ENCODE data around the gene PKHD1. TPM values are rescaled to one million over a fixed set of nuclear protein-coding genes. Genes with fewer than 3 reads are reported as not detected.

Gene PKHD1
- total and polyA plus RNA-seq, 2 of the 8 experiments (the other 6 are each of a cell fraction or from before 2014, with no cell fraction given) = 0.06 to 0.09 TPM

DNA sequence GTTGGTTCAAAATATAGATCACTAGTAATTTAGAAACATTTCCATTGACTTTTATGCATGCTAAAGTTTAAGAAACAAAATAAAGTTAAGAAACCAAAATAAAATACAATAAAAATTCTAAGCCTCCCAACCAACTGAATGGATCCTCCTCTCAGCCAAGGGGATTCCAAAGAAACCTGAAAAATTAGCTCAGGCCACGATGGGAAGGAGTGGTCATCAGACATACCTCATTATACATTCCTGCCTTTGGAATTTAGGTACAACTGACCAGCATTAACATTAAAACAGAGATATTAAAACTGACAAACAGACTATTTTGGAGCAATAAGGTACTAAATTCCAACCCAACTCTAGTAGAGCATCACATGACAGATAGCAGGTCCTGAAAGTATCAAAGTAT lies 275.2 kb downstream of the PKHD1 start:
- WGBS, 2 experiments (ENCODE audit: extremely low coverage in 1 of 2, insufficient coverage in 1 of 2, insufficient read length in 1 of 2, insufficient replicate concordance in 2 of 2, low coverage in 1 of 2, low lambda C conversion rate in 2 of 2, missing lambda C conversion rate in 1 of 2) = 69% methylated on average over 1 of the region's 1 CpG; no CpG with 5 or more reads in 1 of the 2 experiments
- H3K4me1 ChIP-seq (replicated peaks in 1 of 4; ENCODE audit: control insufficient read depth in 3 of 4, insufficient read depth in 4 of 4, low read length in 3 of 4) = peaks cover 2 to 8% (median 6%) of the 10 kb centered on the region in 4 experiments; a peak in 6 of 7 replicates
- FAIRE-seq = peak; percentile 39
- no peak for TF ChIP-seq SIRT6 (IDR thresholded peaks at IDR 0.05; ENCODE audit: low read length)
- no peak for TF ChIP-seq FOSL1 (IDR thresholded peaks at IDR 0.05; ENCODE audit: insufficient read depth, low read depth, low read length)
- no peak for TF ChIP-seq POLR2A (IDR thresholded peaks at IDR 0.05; ENCODE audit: control extremely low read depth in 1 of 2, low read depth in 2 of 2, low read length in 2 of 2)
- TF ChIP-seq HDAC2 (IDR thresholded peaks at IDR 0.05; ENCODE audit: borderline replicate concordance in 1 of 2, low read depth in 2 of 2, low read length in 2 of 2) = no peak
- no peak for TF ChIP-seq MAX (IDR thresholded peaks at IDR 0.05)
- no peak for TF ChIP-seq SRF (IDR thresholded peaks at IDR 0.05; ENCODE audit: low read depth, low read length)
- TF ChIP-seq POU5F1 (IDR thresholded peaks at IDR 0.05; ENCODE audit: low read depth, low read length) = no peak
- TF ChIP-seq KDM1A (IDR thresholded peaks at IDR 0.05; ENCODE audit: borderline replicate concordance, low read length) = no peak
- TF ChIP-seq BACH1 (IDR thresholded peaks at IDR 0.05; ENCODE audit: low read length) = no peak
- no peak for TF ChIP-seq MAFK (IDR thresholded peaks at IDR 0.05; ENCODE audit: low read depth, low read length)
- TF ChIP-seq TAF7 (optimal IDR thresholded peaks at IDR 0.05; ENCODE audit: borderline replicate concordance, low read depth, low read length) = no peak
- no peak for TF ChIP-seq CTCF (IDR thresholded peaks at IDR 0.05; ENCODE audit: control extremely low read depth in 1 of 3, insufficient read depth in 1 of 3, low read depth in 1 of 3, low read length in 3 of 3)

More for the DNA sequence above, 275.2 kb downstream of the PKHD1 start:
- H3K9ac ChIP-seq (replicated peaks in 1 of 4; ENCODE audit: extremely low read depth in 1 of 4, low read depth in 3 of 4, low read length in 3 of 4) = no peak overlapping the region
- H2BK5ac ChIP-seq (ENCODE audit: low read depth, low read length) = no peak overlapping the region
- H3K14ac ChIP-seq (ENCODE audit: insufficient read length) = no peak overlapping the region
- POLR2A ChIA-PET (ENCODE audit: partially characterized antibody) = no interaction called here
- no peak overlapping the region for H2BK20ac ChIP-seq (ENCODE audit: low read length)
- H2AK5ac ChIP-seq (ENCODE audit: low read depth, low read length) = no peak overlapping the region
- no peaks in the 10 kb centered on the region for H4K20me1 ChIP-seq (replicated peaks in 1 of 2; ENCODE audit: control insufficient read depth in 1 of 2, insufficient read depth in 2 of 2, low read length in 2 of 2)
- no peaks in the 10 kb centered on the region for H3K79me1 ChIP-seq (ENCODE audit: low read depth, low read length)
- H3K27me3 ChIP-seq (replicated peaks in 1 of 4; ENCODE audit: control insufficient read depth in 3 of 4, extremely low read depth in 1 of 4, insufficient read depth in 3 of 4, low read length in 3 of 4) = no peaks in the 10 kb centered on the region
- H3K23me2 ChIP-seq (ENCODE audit: low read depth, low read length) = no peaks in the 10 kb centered on the region
- no peak overlapping the region for H3K27ac ChIP-seq (ENCODE audit: low read depth, low read length)
- no peak for DNase-seq (ENCODE audit: low read depth in 1 of 2, low spot score in 2 of 2)
- H3K4me3 ChIP-seq (ENCODE audit: extremely low read depth in 1 of 4, insufficient read depth in 2 of 4, low read depth in 3 of 4, low read length in 4 of 4) = no peak overlapping the region
- no peak overlapping the region for H3K18ac ChIP-seq (ENCODE audit: extremely low read depth, low read length)
- H3K36me3 ChIP-seq (ENCODE audit: control insufficient read depth in 2 of 4, insufficient read depth in 4 of 4, low read length in 3 of 4) = no peaks in the 10 kb centered on the region
- no peaks in the 10 kb centered on the region for H3K79me2 ChIP-seq (ENCODE audit: control insufficient read depth in 1 of 2, insufficient read depth in 2 of 2, low read length in 2 of 2)
- H4K8ac ChIP-seq (ENCODE audit: extremely low read depth, insufficient read depth, low read length) = no peak overlapping the region
- H3K4ac ChIP-seq (replicated peaks; ENCODE audit: insufficient read length, low read depth, low read length) = no peak overlapping the region
- no peak overlapping the region for H3K4me2 ChIP-seq (ENCODE audit: insufficient read depth in 1 of 2, low read depth in 2 of 2, low read length in 2 of 2)
- H3K9me3 ChIP-seq (ENCODE audit: insufficient read depth in 2 of 2, low read depth in 1 of 2, low read length in 1 of 2) = no peaks in the 10 kb centered on the region
- CTCF ChIA-PET (ENCODE audit: partially characterized antibody) = no interaction called here
- H2BK120ac ChIP-seq (replicated peaks; ENCODE audit: low read depth, low read length) = no peak overlapping the region
- H2BK12ac ChIP-seq (ENCODE audit: low read depth, low read length) = no peak overlapping the region
- H4K91ac ChIP-seq (replicated peaks; ENCODE audit: insufficient read length, low read length) = no peak overlapping the region
- H2AFZ ChIP-seq (ENCODE audit: low read length) = no peak overlapping the region
- no peak overlapping the region for H4K5ac ChIP-seq (ENCODE audit: insufficient read length, low read depth, low read length)
- H3K56ac ChIP-seq (replicated peaks; ENCODE audit: insufficient read length, low read depth, low read length) = no peak overlapping the region
- no peak overlapping the region for H2BK15ac ChIP-seq (ENCODE audit: low read length)
- H3K23ac ChIP-seq (ENCODE audit: insufficient read length) = no peak overlapping the region

Data from H1 (cell line).